HG03432 (cell line): Measurements from ENCODE around the gene SYP.

Experiments used
- ATAC-seq: cut with Tn5 transposase; IDR thresholded peaks from one replicate; pipeline ENCODE4 v1.9.1; 2021; ENCODE audit warnings: mild to moderate bottlenecking, moderate library complexity; ENCODE audit not compliant: unreplicated experiment

Gene SYP

GRCh38 chrX:49199906-49200771 lies at the start of gene SYP:
SYP (minus strand) TSS chrX:49200193; CDS start chrX:49200186, 7 bp downstream.
- peak; percentile 99 for ATAC-seq

GRCh38 chrX:49249616-49250015 lies 49.6 kb upstream of the SYP start:
- no peak for ATAC-seq

GRCh38 chrX:49249071-49249470 lies 49.1 kb upstream of the SYP start:
- no peak for ATAC-seq

GRCh38 chrX:49247916-49248811 lies 48.2 kb upstream of the SYP start:
- ATAC-seq, result no peak

GRCh38 chrX:49247346-49247745 lies 47.4 kb upstream of the SYP start:
- ATAC-seq, result no peak

- ATAC-seq, result no peak
Observed at GRCh38 chrX:49246541-49246940, 46.5 kb upstream of the SYP start.

- no peak for ATAC-seq
Observed at GRCh38 chrX:49244207-49244606, 44.2 kb upstream of the SYP start.

GRCh38 chrX:49243166-49243565 lies 43.2 kb upstream of the SYP start:
- no peak for ATAC-seq

- no peak for ATAC-seq
Observed at GRCh38 chrX:49242545-49243066, 42.6 kb upstream of the SYP start.

GRCh38 chrX:49238735-49239134 lies 38.7 kb upstream of the SYP start:
- ATAC-seq, result no peak

GRCh38 chrX:49237060-49237459 lies 37.1 kb upstream of the SYP start:
- peak; percentile 53 for ATAC-seq

- ATAC-seq, result no peak
Observed at GRCh38 chrX:49233887-49234555, 34.0 kb upstream of the SYP start.

GRCh38 chrX:49233176-49233575 lies 33.2 kb upstream of the SYP start, which contains the start of gene CACNA1F:
CACNA1F (minus strand) TSS chrX:49233340; CDS start chrX:49233309, 31 bp downstream.
- ATAC-seq, result no peak

GRCh38 chrX:49232525-49232924 lies 32.5 kb upstream of the SYP start:
- no peak for ATAC-seq

GRCh38 chrX:49231333-49232000 lies 31.5 kb upstream of the SYP start:
- no peak for ATAC-seq

- peak; percentile 70 for ATAC-seq
Observed at GRCh38 chrX:49230500-49231232, 30.7 kb upstream of the SYP start.

- no peak for ATAC-seq
Observed at GRCh38 chrX:49228185-49228584, 28.2 kb upstream of the SYP start.

- no peak for ATAC-seq
Observed at GRCh38 chrX:49227726-49228125, 27.7 kb upstream of the SYP start.

- no peak for ATAC-seq
Observed at GRCh38 chrX:49226946-49227345, 27.0 kb upstream of the SYP start.

- ATAC-seq, result no peak
Observed at GRCh38 chrX:49225858-49226257, 25.9 kb upstream of the SYP start.
